ENCODE results near the gene NXN.
"Not testable (repeated sequence)": the region's sequence is repeated elsewhere in the genome, so short reads cannot be mapped to it uniquely, and the experiment has no call there.

Gene NXN

GRCh38 chr17:814371-814770 lies 165.2 kb downstream of the NXN start:
- no peak for DNase-seq

GRCh38 chr17:812638-813204 lies 166.9 kb downstream of the NXN start:
- no peak for DNase-seq

- DNase-seq, result no peak
Measured at GRCh38 chr17:811051-811784, 168.4 kb downstream of the NXN start.

- no peak for DNase-seq
Measured at GRCh38 chr17:807523-808294, 171.9 kb downstream of the NXN start.

- no peak for DNase-seq
Measured at GRCh38 chr17:806781-807522, 172.6 kb downstream of the NXN start.

GRCh38 chr17:806346-806745 lies 173.2 kb downstream of the NXN start:
- no peak for DNase-seq

- DNase-seq, result not testable (repeated sequence)
Measured at GRCh38 chr17:805886-806285, 173.7 kb downstream of the NXN start.

GRCh38 chr17:804541-805435 lies 174.8 kb downstream of the NXN start:
- DNase-seq, result no peak

- no peak for DNase-seq
Measured at GRCh38 chr17:802901-803881, 176.4 kb downstream of the NXN start.

- no peak for DNase-seq
Measured at GRCh38 chr17:802481-802880, 177.1 kb downstream of the NXN start.

GRCh38 chr17:801660-802059 lies 177.9 kb downstream of the NXN start:
- DNase-seq, result no peak

GRCh38 chr17:800446-801242 lies 178.9 kb downstream of the NXN start:
- no peak for DNase-seq

- no peak for DNase-seq
Measured at GRCh38 chr17:799261-799660, 180.3 kb downstream of the NXN start.

- no peak for DNase-seq
Measured at GRCh38 chr17:798246-798645, 181.3 kb downstream of the NXN start.

- DNase-seq, result no peak
Measured at GRCh38 chr17:797236-797840, 182.2 kb downstream of the NXN start.

GRCh38 chr17:796609-797008 lies 183.0 kb downstream of the NXN start:
- no peak for DNase-seq

- DNase-seq, result no peak
Measured at GRCh38 chr17:795721-796120, 183.9 kb downstream of the NXN start.

GRCh38 chr17:795276-795675 lies 184.3 kb downstream of the NXN start:
- no peak for DNase-seq

- DNase-seq, result peak; percentile 15 to 38
Measured at GRCh38 chr17:794876-795275, 184.7 kb downstream of the NXN start.

GRCh38 chr17:792277-792676 lies 187.3 kb downstream of the NXN start:
- no peak for DNase-seq
